Neural progenitor cell (in vitro differentiated cells): Measurements from ENCODE around the gene OPCML. TPM values are rescaled to one million over a fixed set of nuclear protein-coding genes. Genes with fewer than 3 reads are reported as not detected.

ENCODE experiments used
- DNase-seq: peaks from one replicate; pipeline ENCODE4 v3.0.0-alpha.2; 2016; ENCODE audit warnings: low spot score
- H2AFZ ChIP-seq: fragments of 200-600 bp; sonication (generic); replicated peaks from 2 replicates; pipeline ENCODE4 v1.6.1; 2016; ENCODE audit warnings: antibody characterized with exemption
- H3F3A ChIP-seq: fragments of 200-600 bp; sonication (generic); 2 replicates; pipeline ENCODE4 v1.6.1; 2016; ENCODE audit warnings: antibody characterized with exemption, low read depth
- H3K27ac ChIP-seq: fragments of 200-600 bp; sonication (generic); 2 replicates; pipeline ENCODE4 v1.5.1; 2016; ENCODE audit warnings: mild to moderate bottlenecking
- H3K27me3 ChIP-seq: fragments of 200-600 bp; sonication (generic); 2 replicates; pipeline ENCODE4 v1.6.1; 2016; ENCODE audit warnings: mild to moderate bottlenecking, moderate library complexity
- H3K36me3 ChIP-seq: fragments of 200-600 bp; sonication (generic); 2 replicates; pipeline ENCODE4 v1.5.1; 2016
- H3K4me1 ChIP-seq: fragments of 200-600 bp; sonication (generic); 2 replicates; pipeline ENCODE4 v1.6.1; 2016; ENCODE audit warnings: mixed run types
- H3K4me2 ChIP-seq: fragments of 200-600 bp; sonication (generic); 2 replicates; pipeline ENCODE4 v1.6.1; 2016
- H3K4me3 ChIP-seq: fragments of 200-600 bp; sonication (generic); 2 replicates; pipeline ENCODE4 v1.5.1; 2016
- H3K79me2 ChIP-seq: fragments of 200-600 bp; sonication (generic); 2 replicates; pipeline ENCODE4 v1.6.1; 2016; ENCODE audit warnings: low read depth
- H3K9ac ChIP-seq: fragments of 200-600 bp; sonication (generic); 2 replicates; pipeline ENCODE4 v1.6.1; 2016
- H3K9me3 ChIP-seq: fragments of 200-600 bp; sonication (generic); 2 replicates; pipeline ENCODE4 v1.5.1; 2016; ENCODE audit warnings: low read depth
- H4K20me1 ChIP-seq: fragments of 200-600 bp; sonication (generic); 2 replicates; pipeline ENCODE4 v1.6.1; 2016; ENCODE audit warnings: low read depth
- H3K27ac Mint-ChIP-seq: 3 replicates; pipeline ENCODE4 v1.8.0; 2021; ENCODE audit warnings: mixed read lengths
- H3K27me3 Mint-ChIP-seq: 2 replicates; pipeline ENCODE4 v1.8.0; 2022; ENCODE audit warnings: low read depth, mild to moderate bottlenecking, inconsistent platforms, moderate library complexity, mixed read lengths; ENCODE audit not compliant: insufficient read depth
- H3K36me3 Mint-ChIP-seq: 3 replicates; pipeline ENCODE4 v1.8.0; 2021; ENCODE audit warnings: mixed read lengths
- H3K4me1 Mint-ChIP-seq: 3 replicates; pipeline ENCODE4 v1.8.0; 2021; ENCODE audit warnings: mixed read lengths
- H3K4me3 Mint-ChIP-seq: 3 replicates; pipeline ENCODE4 v1.8.0; 2021; ENCODE audit warnings: mild to moderate bottlenecking, moderate library complexity, mixed read lengths
- H3K9me3 Mint-ChIP-seq: 3 replicates; pipeline ENCODE4 v1.8.0; 2020; ENCODE audit warnings: mixed read lengths
- CTCF ChIP-seq: fragments of 200-600 bp; sonication (generic); IDR thresholded peaks from 2 replicates; pipeline ENCODE4 v1.5.1; 2017; ENCODE audit warnings: antibody characterized with exemption, mild to moderate bottlenecking
- EZH2 ChIP-seq: fragments of 200-600 bp; sonication (generic); IDR thresholded peaks from 2 replicates; pipeline ENCODE4 v1.6.1; 2017; ENCODE audit warnings: antibody characterized with exemption, mild to moderate bottlenecking, moderate library complexity
- EZH2phosphoT487 ChIP-seq: fragments of 200-600 bp; sonication (generic); IDR thresholded peaks from 2 replicates; pipeline ENCODE4 v1.6.1; 2017; ENCODE audit warnings: antibody characterized with exemption
- total RNA-seq: library from RNA; depleted of rRNA; stranded (reverse); fragments of >200 nt; gene quantifications from 2 replicates; pipeline ENCODE4 v1.2.3, GENCODE V29; 2015; ENCODE audit warnings: low replicate concordance

OPCML gene
- total RNA-seq, 1 donor from 2014 or later = 0.02 TPM

- peaks cover 2% of the 10 kb centered on the region for H3K27me3 Mint-ChIP-seq
Measured at GRCh38 chr11:133507185-133507584, 25.1 kb downstream of the OPCML start.

GRCh38 chr11:133506551-133507094, 25.7 kb downstream of the OPCML start:
- no peaks in the 10 kb centered on the region for H3K27me3 ChIP-seq
- Mint-ChIP-seq H3K9me3 (no peaks in the 10 kb centered on the region), H3K27me3 (peaks cover 5% of the 10 kb centered on the region), H3K36me3 (no peaks in the 10 kb centered on the region), H3K27ac (no peak overlapping the region), H3K4me1 (peaks cover 35% of the 10 kb centered on the region), H3K4me3 (no peak overlapping the region)
- no peak for TF ChIP-seq EZH2
- TF ChIP-seq CTCF = no peak
- TF ChIP-seq EZH2phosphoT487 = no peak
- H3K36me3 ChIP-seq = no peaks in the 10 kb centered on the region
- no peaks in the 10 kb centered on the region for H3K9me3 ChIP-seq
- no peak for DNase-seq
- H2AFZ ChIP-seq = no peak overlapping the region
- peaks cover 13% of the 10 kb centered on the region for H3F3A ChIP-seq
- H3K4me2 ChIP-seq = peak overlapping the region; percentile 35
- no peak overlapping the region for H3K27ac ChIP-seq
- peaks cover 39% of the 10 kb centered on the region for H3K4me1 ChIP-seq
- H4K20me1 ChIP-seq = no peaks in the 10 kb centered on the region
- no peak overlapping the region for H3K9ac ChIP-seq
- no peaks in the 10 kb centered on the region for H3K79me2 ChIP-seq
- no peak overlapping the region for H3K4me3 ChIP-seq

More at GRCh38 chr11:133507185-133507584, 25.1 kb downstream of the OPCML start:
- Histone ChIP-seq H3K4me1 (peaks cover 39% of the 10 kb centered on the region), H3K9ac (no peak overlapping the region), H3K36me3 (no peaks in the 10 kb centered on the region), H3K4me3 (no peak overlapping the region), H3K27me3 (no peaks in the 10 kb centered on the region), H3F3A (peaks cover 13% of the 10 kb centered on the region), H3K27ac (no peak overlapping the region), H4K20me1 (no peaks in the 10 kb centered on the region), H3K79me2 (no peaks in the 10 kb centered on the region), H2AFZ (no peak overlapping the region), H3K9me3 (no peaks in the 10 kb centered on the region), H3K4me2 (no peak overlapping the region)
- no peaks in the 10 kb centered on the region for H3K36me3 Mint-ChIP-seq
- H3K27ac Mint-ChIP-seq = no peak overlapping the region
- no peak for DNase-seq
- no peaks in the 10 kb centered on the region for H3K9me3 Mint-ChIP-seq
- no peak overlapping the region for H3K4me3 Mint-ChIP-seq
- peaks cover 35% of the 10 kb centered on the region for H3K4me1 Mint-ChIP-seq
- TF ChIP-seq EZH2phosphoT487 (no peak), EZH2 (no peak), CTCF (no peak)

DNA sequence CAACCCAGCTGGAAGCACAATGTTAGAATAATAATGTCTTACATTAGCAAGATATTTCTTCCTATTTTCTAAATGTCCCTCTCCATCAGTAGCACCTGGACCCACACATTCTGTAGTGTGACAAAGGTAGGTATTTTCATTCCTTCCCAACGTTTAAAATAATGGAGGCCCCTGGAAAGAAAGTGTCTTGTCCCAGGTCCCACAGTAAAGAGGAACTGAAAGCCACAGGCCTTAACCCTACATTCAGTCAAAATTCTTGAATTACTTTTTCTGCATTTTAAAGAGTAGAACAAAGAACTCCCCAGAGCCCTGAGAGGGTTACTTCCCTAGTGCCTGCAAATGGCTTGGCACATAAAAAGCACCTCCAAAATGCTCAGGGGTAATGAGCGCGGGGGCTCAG, 26.3 kb downstream of the OPCML start:
- H3K4me3 Mint-ChIP-seq = no peak overlapping the region
- no peak for TF ChIP-seq EZH2phosphoT487
- H3K4me2 ChIP-seq = peak overlapping the region; percentile 35

DNA sequence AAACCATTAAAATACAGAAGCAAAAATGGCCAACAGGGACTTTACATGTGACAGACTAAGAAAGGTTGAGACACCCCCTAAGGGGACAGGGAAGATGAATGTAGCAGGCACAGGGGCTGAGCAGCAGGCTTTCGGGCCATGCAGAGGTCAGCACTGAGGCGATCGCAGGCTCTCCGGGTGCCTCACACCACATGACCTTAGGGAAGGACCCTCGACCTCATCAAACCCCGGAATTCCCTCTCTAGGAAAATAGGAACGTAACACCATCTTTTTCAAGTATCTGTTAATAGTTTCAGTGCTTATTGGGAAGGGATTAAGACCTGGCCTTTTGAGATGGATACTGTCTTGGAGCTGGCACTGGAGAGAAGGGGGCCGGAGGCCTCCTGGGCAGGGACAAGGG, 27.4 kb downstream of the OPCML start:
- H3K36me3 Mint-ChIP-seq = no peaks in the 10 kb centered on the region
- no peak overlapping the region for H3K27ac Mint-ChIP-seq
- H3K27me3 ChIP-seq = no peaks in the 10 kb centered on the region
- H3K4me3 Mint-ChIP-seq = no peak overlapping the region
- peaks cover 5% of the 10 kb centered on the region for H3F3A ChIP-seq
- peaks cover 14% of the 10 kb centered on the region for H3K27me3 Mint-ChIP-seq
- peaks cover 29% of the 10 kb centered on the region for H3K4me1 Mint-ChIP-seq
- no peak overlapping the region for H3K27ac ChIP-seq
- no peak overlapping the region for H2AFZ ChIP-seq
- TF ChIP-seq EZH2phosphoT487 = no peak
- TF ChIP-seq EZH2 = no peak
- no peak for TF ChIP-seq CTCF
- DNase-seq = no peak
- H3K4me1 ChIP-seq = peaks cover 34% of the 10 kb centered on the region
- H3K9ac ChIP-seq = no peak overlapping the region
- H3K4me3 ChIP-seq = no peak overlapping the region
- no peak overlapping the region for H3K4me2 ChIP-seq
- no peaks in the 10 kb centered on the region for H3K9me3 ChIP-seq
- H3K79me2 ChIP-seq = no peaks in the 10 kb centered on the region
- H3K9me3 Mint-ChIP-seq = no peaks in the 10 kb centered on the region
- no peaks in the 10 kb centered on the region for H4K20me1 ChIP-seq
- H3K36me3 ChIP-seq = no peaks in the 10 kb centered on the region

More for the DNA sequence above, 26.3 kb downstream of the OPCML start:
- Histone ChIP-seq H3K9ac (no peak overlapping the region), H3K4me3 (no peak overlapping the region), H3K36me3 (no peaks in the 10 kb centered on the region), H3K79me2 (no peaks in the 10 kb centered on the region), H3F3A (peaks cover 13% of the 10 kb centered on the region), H2AFZ (no peak overlapping the region), H3K9me3 (no peaks in the 10 kb centered on the region), H3K4me1 (peaks cover 41% of the 10 kb centered on the region), H4K20me1 (no peaks in the 10 kb centered on the region), H3K27me3 (no peaks in the 10 kb centered on the region), H3K27ac (no peak overlapping the region)
- peaks cover 10% of the 10 kb centered on the region for H3K27me3 Mint-ChIP-seq
- H3K9me3 Mint-ChIP-seq = no peaks in the 10 kb centered on the region
- DNase-seq = peak; percentile 48
- H3K27ac Mint-ChIP-seq = no peak overlapping the region
- H3K36me3 Mint-ChIP-seq = no peaks in the 10 kb centered on the region
- H3K4me1 Mint-ChIP-seq = peaks cover 35% of the 10 kb centered on the region
